Subcutaneous abdominal adipose tissue (tissue), 5 donors: ENCODE results near the gene TOR2A.

Experiments
- H3K27ac ChIP-seq: one replicate; pipeline ENCODE4 v1.7.0; 2013; ENCODE audit warnings: low read depth, mild to moderate bottlenecking, inconsistent platforms, low read length, moderate library complexity
- H3K27me3 ChIP-seq, 5 donors: one replicate each; pipeline ENCODE4 v1.7.0; 2013; ENCODE audit warnings: low read length in 5 of 5, inconsistent platforms in 1 of 5; ENCODE audit not compliant: control insufficient read depth in 5 of 5, insufficient read depth in 4 of 5
- H3K36me3 ChIP-seq, 5 donors: one replicate each; pipeline ENCODE4 v1.7.0; 2013; ENCODE audit warnings: low read length in 5 of 5; ENCODE audit not compliant: control insufficient read depth in 5 of 5, insufficient read depth in 5 of 5
- H3K4me1 ChIP-seq, 5 donors: one replicate each; pipeline ENCODE4 v1.7.0; 2013; ENCODE audit warnings: low read length in 5 of 5, mild to moderate bottlenecking in 3 of 5, moderate library complexity in 1 of 5; ENCODE audit not compliant: control insufficient read depth in 5 of 5, insufficient read depth in 5 of 5
- H3K4me3 ChIP-seq, 5 donors: one replicate each; pipeline ENCODE4 v1.7.0; 2013; ENCODE audit warnings: low read length in 5 of 5, low read depth in 1 of 5
- H3K9ac ChIP-seq, 5 donors: one replicate each; pipeline ENCODE4 v1.7.0; 2013; ENCODE audit warnings: low read length in 5 of 5, mild to moderate bottlenecking in 4 of 5, moderate library complexity in 3 of 5
- H3K9me3 ChIP-seq, 5 donors: one replicate each; pipeline ENCODE4 v1.7.0; 2013; ENCODE audit warnings: low read length in 5 of 5; ENCODE audit not compliant: control insufficient read depth in 5 of 5
- donor health status: healthy.
- donor health status: healthy.
- donor health status: healthy.
- donor health status: healthy.
- donor health status: healthy.

Gene TOR2A

GRCh38 chr9:127703289-127703946 lies 31.7 kb downstream of the TOR2A start:
- H3K4me1 ChIP-seq, result peaks cover 0 to 16% (median 10%) of the 10 kb centered on the region in 5 donors
- H3K9me3 ChIP-seq, result no peaks in the 10 kb centered on the region
- H3K4me3 ChIP-seq, result no peak overlapping the region
- H3K27me3 ChIP-seq, result peaks cover 3 to 13% (median 10%) of the 10 kb centered on the region in 5 donors
- no peak overlapping the region for H3K27ac ChIP-seq
- H3K9ac ChIP-seq, result no peak overlapping the region
- H3K36me3 ChIP-seq, result no peaks in the 10 kb centered on the region

DNA sequence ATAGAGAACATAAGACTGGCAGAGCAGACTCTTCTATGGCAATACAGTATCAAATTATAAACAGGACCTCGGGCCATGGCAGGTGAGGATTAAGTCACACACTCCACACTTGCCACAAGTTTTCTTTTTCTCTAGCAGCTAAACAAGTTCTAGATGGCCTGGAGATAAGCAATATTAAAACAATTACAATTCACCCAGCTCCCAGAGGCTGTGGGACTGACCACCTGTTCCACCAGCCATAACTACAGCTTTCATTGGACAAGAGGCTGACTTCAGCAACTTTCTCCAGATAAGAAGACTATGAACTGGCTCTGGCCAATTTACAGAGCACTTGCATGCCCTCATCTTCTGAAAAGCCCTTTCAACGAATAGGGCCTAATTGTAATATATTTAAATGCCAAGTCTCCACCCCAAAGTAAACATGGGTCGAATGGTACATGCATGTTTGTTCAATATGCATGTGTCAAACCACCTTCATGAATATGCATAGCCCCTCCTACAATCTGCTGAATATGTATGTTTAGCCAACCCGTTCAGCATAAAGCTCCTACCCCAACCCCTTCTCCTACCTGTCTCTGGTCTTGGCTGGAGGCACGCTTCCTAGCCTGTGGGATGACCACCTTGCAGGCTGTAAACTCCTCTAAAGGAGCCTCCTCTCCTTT lies 34.4 kb downstream of the TOR2A start:
- H3K27me3 ChIP-seq, result peaks cover 0 to 7% (median 4%) of the 10 kb centered on the region in 5 donors
- H3K9ac ChIP-seq, result no peak overlapping the region
- H3K9me3 ChIP-seq, result no peaks in the 10 kb centered on the region
- H3K36me3 ChIP-seq, result no peaks in the 10 kb centered on the region
- H3K4me3 ChIP-seq, result no peak overlapping the region
- H3K4me1 ChIP-seq, result peaks cover 0 to 17% (median 11%) of the 10 kb centered on the region in 5 donors
- H3K27ac ChIP-seq, result no peak overlapping the region

DNA sequence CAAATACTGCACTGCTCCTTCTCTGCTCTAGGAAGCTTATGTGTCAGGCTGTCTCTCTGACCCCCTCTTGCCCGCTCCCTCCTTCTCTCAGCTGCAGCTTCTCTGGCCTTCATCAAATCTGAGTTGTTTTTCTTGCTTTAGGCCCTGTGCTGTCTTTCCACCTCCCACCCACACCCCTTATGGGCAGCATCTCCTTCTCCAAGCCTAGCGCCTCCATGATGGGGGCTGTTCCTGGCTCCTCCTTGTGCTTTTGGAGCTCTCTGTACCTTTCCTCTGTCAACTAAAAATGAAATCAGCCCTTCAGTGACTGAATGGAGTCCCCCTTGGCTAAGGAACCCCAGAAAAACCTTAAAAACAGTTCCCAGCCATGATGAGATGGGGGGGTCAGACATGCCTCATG lies 35.0 kb downstream of the TOR2A start:
- Histone ChIP-seq H3K9ac (no peak overlapping the region), H3K4me1 (peaks cover 0 to 17% (median 11%) of the 10 kb centered on the region in 5 donors), H3K27ac (peak overlapping the region; percentile 84)

GRCh38 chr9:127698985-127699670 lies 36.0 kb downstream of the TOR2A start:
- H3K36me3 ChIP-seq, result no peaks in the 10 kb centered on the region
- peak overlapping the region in 4 of 5 donors; percentile 29 to 49 (median 47) for H3K4me3 ChIP-seq
- peak overlapping the region in 3 of 5 donors; percentile 35 to 52 (median 45) for H3K9ac ChIP-seq
- H3K27me3 ChIP-seq, result peaks cover 0 to 4% (median 0%) of the 10 kb centered on the region in 5 donors
- H3K9me3 ChIP-seq, result no peaks in the 10 kb centered on the region
- peaks cover 0 to 17% (median 11%) of the 10 kb centered on the region in 5 donors for H3K4me1 ChIP-seq
- H3K27ac ChIP-seq, result peak overlapping the region; percentile 84

More for the DNA sequence above, 35.0 kb downstream of the TOR2A start:
- Histone ChIP-seq H3K4me3 (no peak overlapping the region), H3K36me3 (no peaks in the 10 kb centered on the region), H3K9me3 (no peaks in the 10 kb centered on the region), H3K27me3 (peaks cover 0 to 4% (median 2%) of the 10 kb centered on the region in 5 donors)

GRCh38 chr9:127698386-127698785 lies 36.7 kb downstream of the TOR2A start:
- no peak overlapping the region for H3K9ac ChIP-seq
- H3K36me3 ChIP-seq, result peaks cover 0 to 4% (median 4%) of the 10 kb centered on the region in 5 donors
- no peak overlapping the region for H3K4me3 ChIP-seq
- no peak overlapping the region for H3K27ac ChIP-seq
- H3K9me3 ChIP-seq, result no peaks in the 10 kb centered on the region
- no peaks in the 10 kb centered on the region for H3K27me3 ChIP-seq
- H3K4me1 ChIP-seq, result peaks cover 0 to 17% (median 11%) of the 10 kb centered on the region in 5 donors

GRCh38 chr9:127697575-127697974 lies 37.5 kb downstream of the TOR2A start:
- peaks cover 0 to 10% (median 7%) of the 10 kb centered on the region in 5 donors for H3K36me3 ChIP-seq
- no peak overlapping the region for H3K4me3 ChIP-seq
- no peaks in the 10 kb centered on the region for H3K9me3 ChIP-seq
- no peak overlapping the region for H3K9ac ChIP-seq
- no peak overlapping the region for H3K27ac ChIP-seq
- no peaks in the 10 kb centered on the region for H3K27me3 ChIP-seq
- H3K4me1 ChIP-seq, result peaks cover 0 to 17% (median 11%) of the 10 kb centered on the region in 5 donors

GRCh38 chr9:127694890-127695720 lies 40.0 kb downstream of the TOR2A start:
- Histone ChIP-seq H3K4me3 (no peak overlapping the region), H3K36me3 (peaks cover 3 to 33% (median 28%) of the 10 kb centered on the region in 5 donors), H3K4me1 (peaks cover 0 to 17% (median 11%) of the 10 kb centered on the region in 5 donors), H3K27me3 (no peaks in the 10 kb centered on the region), H3K9me3 (no peaks in the 10 kb centered on the region), H3K27ac (no peak overlapping the region), H3K9ac (no peak overlapping the region)

DNA sequence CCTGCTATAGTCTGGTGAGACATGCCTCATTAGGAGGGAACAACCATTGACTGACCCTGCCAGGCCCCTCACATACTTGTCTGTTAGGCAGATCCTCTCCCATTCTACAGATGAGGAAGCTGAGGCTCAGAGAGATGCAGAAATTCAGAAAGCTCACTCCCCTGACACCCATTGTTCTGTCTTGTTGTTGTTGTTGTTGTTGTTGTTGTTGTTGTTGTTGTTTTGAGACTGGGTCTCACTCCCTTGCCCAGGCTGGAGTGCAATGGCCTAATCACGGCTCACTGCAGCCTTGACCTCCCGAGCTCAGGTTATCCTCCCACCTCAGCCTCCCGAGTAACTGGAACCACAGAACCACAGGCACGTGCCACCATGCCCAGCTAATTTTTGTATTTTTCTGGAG lies 41.4 kb downstream of the TOR2A start:
- Histone ChIP-seq H3K4me3 (no peak overlapping the region), H3K9ac (no peak overlapping the region), H3K27me3 (no peaks in the 10 kb centered on the region), H3K27ac (no peak overlapping the region), H3K4me1 (peaks cover 0 to 20% (median under 1%) of the 10 kb centered on the region in 5 donors), H3K36me3 (peaks cover 3 to 48% (median 37%) of the 10 kb centered on the region in 5 donors), H3K9me3 (no peaks in the 10 kb centered on the region)

DNA sequence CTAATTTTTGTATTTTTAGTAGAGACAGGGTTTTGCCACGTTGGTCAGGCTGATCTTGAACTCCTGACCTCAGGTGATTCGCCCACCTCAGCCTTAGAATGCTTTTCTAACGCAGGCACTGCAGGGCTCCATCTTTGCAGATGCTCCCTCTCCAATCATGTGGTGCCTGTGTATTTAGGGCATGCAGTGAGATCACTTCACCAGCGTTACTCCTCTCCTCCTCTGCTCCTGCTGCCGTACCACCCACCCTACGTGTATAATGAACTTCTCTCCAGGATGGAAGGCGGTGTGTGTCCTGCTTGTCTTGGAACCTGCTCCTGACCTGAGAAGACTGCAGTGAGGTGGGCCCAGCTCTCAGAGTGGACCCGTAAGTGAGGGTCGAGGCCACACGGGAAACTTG lies 42.0 kb downstream of the TOR2A start:
- H3K36me3 ChIP-seq, result peaks cover 3 to 53% (median 39%) of the 10 kb centered on the region in 5 donors
- no peaks in the 10 kb centered on the region for H3K9me3 ChIP-seq
- H3K27ac ChIP-seq, result no peak overlapping the region
- no peak overlapping the region for H3K9ac ChIP-seq
- H3K4me1 ChIP-seq, result peaks cover 0 to 21% (median 0%) of the 10 kb centered on the region in 5 donors
- H3K27me3 ChIP-seq, result no peaks in the 10 kb centered on the region
- no peak overlapping the region for H3K4me3 ChIP-seq
